Measurements from ENCODE around the gene CCDC88C. TPM values are rescaled to one million over a fixed set of nuclear protein-coding genes. Genes with fewer than 3 reads are reported as not detected.

The CCDC88C gene
- total RNA-seq, 2 experiments from 2014 or later, result 137 to 253 TPM

GRCh38 chr14:91225025-91225424 lies 192.6 kb downstream of the CCDC88C start:
- Histone ChIP-seq H3K27ac (ENCODE audit: low read depth, low read length, poor library complexity, severe bottlenecking) (no peak overlapping the region), H3K4me2 (ENCODE audit: low read length) (no peak overlapping the region), H3K9me3 (ENCODE audit: low read length) (no peaks in the 10 kb centered on the region), H3K36me3 (ENCODE audit: insufficient read depth, low read length) (no peaks in the 10 kb centered on the region), H3K79me2 (ENCODE audit: insufficient read depth, low read depth, low read length) (no peaks in the 10 kb centered on the region), H3K4me3 (ENCODE audit: low read depth, low read length, poor library complexity, severe bottlenecking) (no peak overlapping the region), H3K4me1 (ENCODE audit: insufficient read depth, low read length, poor library complexity, severe bottlenecking) (peaks cover 29% of the 10 kb centered on the region), H3K9me2 (ENCODE audit: insufficient read depth, low read length) (no peaks in the 10 kb centered on the region), H2AFZ (ENCODE audit: low read length) (no peak overlapping the region), H4K20me1 (ENCODE audit: insufficient read depth, low read length) (no peaks in the 10 kb centered on the region)
- TF ChIP-seq CTCF (conservative IDR thresholded peaks at IDR 0.05; ENCODE audit: low read length), result no peak
- TF ChIP-seq EZH2phosphoT487 (IDR thresholded peaks at IDR 0.05; ENCODE audit: borderline replicate concordance, low read depth, low read length), result no peak
- CTCF ChIA-PET (ENCODE audit: unreplicated experiment), result no interaction called here
- POLR2A ChIA-PET, result no interaction called here
- intact Hi-C loops (cut with micrococcal nuclease; ENCODE audit: unreplicated experiment), result no loop called here
- no TSS peak for BruUV-seq (replicated peaks)
- DNase-seq (ENCODE audit: low spot score), result no peak

- no peak overlapping the region for H3K27ac ChIP-seq (ENCODE audit: low read depth, low read length, poor library complexity, severe bottlenecking)
- intact Hi-C loops (cut with micrococcal nuclease; ENCODE audit: unreplicated experiment), result no loop called here
- no peak for DNase-seq (ENCODE audit: low spot score)
- no peaks in the 10 kb centered on the region for H3K79me2 ChIP-seq (ENCODE audit: insufficient read depth, low read depth, low read length)
- H3K9me2 ChIP-seq (ENCODE audit: insufficient read depth, low read length), result no peaks in the 10 kb centered on the region
- H3K9me3 ChIP-seq (ENCODE audit: low read length), result no peaks in the 10 kb centered on the region
- peaks cover 10% of the 10 kb centered on the region for H3K4me1 ChIP-seq (ENCODE audit: insufficient read depth, low read length, poor library complexity, severe bottlenecking)
- no peak overlapping the region for H3K4me3 ChIP-seq (ENCODE audit: low read depth, low read length, poor library complexity, severe bottlenecking)
- TF ChIP-seq CTCF (conservative IDR thresholded peaks at IDR 0.05; ENCODE audit: low read length), result no peak
- TF ChIP-seq EZH2phosphoT487 (IDR thresholded peaks at IDR 0.05; ENCODE audit: borderline replicate concordance, low read depth, low read length), result no peak
- H4K20me1 ChIP-seq (ENCODE audit: insufficient read depth, low read length), result no peaks in the 10 kb centered on the region
- POLR2A ChIA-PET, result interaction anchor here (0.6 to 1.4 kb wide), 3 partner anchors 18 to 509 kb away, joined by 3 to 4 read pairs (median 3); no protein-coding TSS in a partner anchor
- no peak overlapping the region for H3K4me2 ChIP-seq (ENCODE audit: low read length)
- CTCF ChIA-PET (ENCODE audit: unreplicated experiment), result no interaction called here
- BruUV-seq (replicated peaks), result no TSS peak
- H3K36me3 ChIP-seq (ENCODE audit: insufficient read depth, low read length), result no peaks in the 10 kb centered on the region
- H2AFZ ChIP-seq (ENCODE audit: low read length), result no peak overlapping the region
Observed at GRCh38 chr14:91223028-91223783, 194.4 kb downstream of the CCDC88C start.

Other genes with a start within 250 kb of the CCDC88C start
- gene GPR68, start 173.1 kb downstream of the CCDC88C start, total RNA-seq (2014; rRNA removed; shearing (Covaris generic)), result 0.13 and 0.85 TPM in 2 replicates
- gene GPR68, start 173.1 kb downstream of the CCDC88C start, total RNA-seq (2022), result 0.41 and 0.84 TPM in 2 replicates
- gene PPP4R3A, start 92.5 kb upstream of the CCDC88C start, total RNA-seq (2014; rRNA removed; shearing (Covaris generic)), result 80.7 and 84.7 TPM in 2 replicates
- gene PPP4R3A, start 92.5 kb upstream of the CCDC88C start, total RNA-seq (2022), result 119 and 120 TPM in 2 replicates

All from OCI-LY7 (cell line).